NCI-H748 treated with DMSO at 0.1 percent for 48 hours (cell line): ENCODE data around the gene SIGMAR1.

Source experiments
- DNase-seq: peaks from one replicate; lab custom pipeline; 2025; lab: John Stamatoyannopoulos, UW

SIGMAR1 gene

GRCh38 chr9:34603610-34604231 is 33.9 kb downstream of the SIGMAR1 start:
- DNase-seq: peak; percentile 57

- DNase-seq: no peak
Measured at GRCh38 chr9:34601937-34602573, 35.5 kb downstream of the SIGMAR1 start.

- DNase-seq: no peak
Measured at GRCh38 chr9:34600908-34601307, 36.7 kb downstream of the SIGMAR1 start.

- DNase-seq: no peak
Measured at GRCh38 chr9:34599546-34599945, 38.0 kb downstream of the SIGMAR1 start.

GRCh38 chr9:34594177-34594576 is 43.4 kb downstream of the SIGMAR1 start:
- DNase-seq: no peak

- no peak for DNase-seq
Measured at GRCh38 chr9:34592895-34593601, 44.5 kb downstream of the SIGMAR1 start.

GRCh38 chr9:34591917-34592866 is 45.4 kb downstream of the SIGMAR1 start:
- DNase-seq: no peak

GRCh38 chr9:34591248-34591916 is 46.2 kb downstream of the SIGMAR1 start:
- peak; percentile 29 for DNase-seq

GRCh38 chr9:34590381-34591247 is 47.0 kb downstream of the SIGMAR1 start:
- DNase-seq: no peak

- DNase-seq: peak; percentile 21
Measured at GRCh38 chr9:34589636-34590380, 47.8 kb downstream of the SIGMAR1 start, which contains the start of gene CNTFR. CNTFR (minus strand) TSS chr9:34589724; CDS start chr9:34568981, 20,743 bp downstream.

- no peak for DNase-seq
Measured at GRCh38 chr9:34588671-34589635, 48.6 kb downstream of the SIGMAR1 start.

- DNase-seq: no peak
Measured at GRCh38 chr9:34587271-34587670, 50.3 kb downstream of the SIGMAR1 start.

GRCh38 chr9:34585946-34586669 is 51.5 kb downstream of the SIGMAR1 start:
- no peak for DNase-seq

GRCh38 chr9:34584970-34585369 is 52.6 kb downstream of the SIGMAR1 start:
- DNase-seq: no peak
